Fibroblast of skin of right quadriceps (primary cell): ENCODE data around the gene CCL7.

Experiments
- DNase-seq: peaks from one replicate; pipeline ENCODE4 v3.0.0-alpha.2; 2013

CCL7 gene

DNA sequence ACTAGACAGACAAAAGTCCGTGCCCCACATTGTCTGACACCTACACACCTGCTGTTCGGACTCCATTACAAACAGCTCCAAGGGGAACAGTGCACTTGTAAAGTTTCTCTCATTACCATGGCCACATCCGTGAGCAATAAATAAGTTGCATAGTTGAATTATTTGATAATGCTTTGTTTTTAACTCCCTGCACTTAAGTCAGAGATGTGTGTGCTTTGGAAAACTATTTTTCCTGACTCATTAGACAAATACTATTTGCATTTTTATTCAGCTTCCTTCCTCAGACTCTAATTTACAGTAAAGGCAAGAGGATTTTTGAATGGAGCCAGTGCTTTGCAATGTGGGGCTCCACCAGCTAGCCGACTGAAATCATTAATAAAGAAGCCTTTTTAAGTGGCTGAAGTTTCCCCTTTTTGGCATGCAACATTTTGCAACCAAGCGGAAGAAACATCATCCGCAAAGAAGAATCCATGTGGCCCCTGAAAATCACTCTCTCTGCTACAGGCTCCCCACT lies 21.5 kb upstream of the CCL7 start:
- peak; percentile 76 for DNase-seq

DNA sequence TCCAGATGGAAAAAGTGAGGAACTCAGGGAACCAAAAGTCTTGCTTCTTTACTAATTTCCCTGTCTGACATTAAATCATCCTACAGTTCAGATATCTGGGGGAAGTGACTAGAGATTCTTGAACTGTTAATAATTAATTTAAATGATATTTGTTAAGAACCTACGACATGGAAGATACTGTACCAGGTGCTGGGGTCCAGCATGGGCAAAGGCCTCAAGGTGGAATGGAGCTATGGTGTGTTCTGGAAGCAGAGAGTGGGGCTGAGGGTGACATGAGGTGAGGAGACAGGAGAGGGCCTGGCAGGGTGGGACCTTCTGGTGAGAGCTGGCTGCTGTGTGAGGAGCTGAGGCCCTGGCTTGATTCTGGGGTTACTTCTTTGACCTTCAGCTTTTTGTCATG lies 21.0 kb upstream of the CCL7 start:
- DNase-seq: no peak

GRCh38 chr17:34249478-34249877 lies 20.5 kb upstream of the CCL7 start:
- DNase-seq: no peak

- DNase-seq: no peak
Measured at GRCh38 chr17:34251186-34251585, 18.8 kb upstream of the CCL7 start.

GRCh38 chr17:34252095-34252443 lies 18.0 kb upstream of the CCL7 start:
- DNase-seq: no peak

DNA sequence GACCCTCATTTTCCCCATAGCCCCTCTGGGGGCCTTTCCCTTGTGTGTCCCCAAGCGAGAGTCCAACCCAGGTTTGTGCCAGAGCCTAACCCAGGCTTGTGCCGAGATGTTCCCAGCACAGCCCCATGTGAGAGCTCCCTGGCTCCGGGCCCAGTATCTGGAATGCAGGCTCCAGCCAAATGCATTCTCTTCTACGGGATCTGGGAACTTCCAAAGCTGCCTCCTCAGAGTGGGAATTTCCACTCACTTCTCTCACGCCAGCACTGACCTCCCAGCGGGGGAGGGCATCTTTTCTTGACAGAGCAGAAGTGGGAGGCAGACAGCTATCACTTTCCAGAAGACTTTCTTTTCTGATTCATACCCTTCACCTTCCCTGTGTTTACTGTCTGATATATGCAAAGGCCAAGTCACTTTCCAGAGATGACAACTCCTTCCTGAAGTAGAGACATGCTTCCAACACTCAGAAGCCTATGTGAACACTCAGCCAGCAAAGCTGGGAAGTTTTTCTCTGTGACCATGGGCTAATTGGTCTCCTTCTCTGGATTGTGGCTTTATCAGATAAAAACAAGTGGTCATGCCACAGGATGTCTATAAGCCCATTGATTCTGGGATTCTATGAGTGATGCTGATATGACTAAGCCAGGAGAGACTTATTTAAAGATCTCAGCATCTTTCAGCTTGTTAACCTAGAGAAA lies 17.4 kb upstream of the CCL7 start:
- peak; percentile 90 for DNase-seq

DNA sequence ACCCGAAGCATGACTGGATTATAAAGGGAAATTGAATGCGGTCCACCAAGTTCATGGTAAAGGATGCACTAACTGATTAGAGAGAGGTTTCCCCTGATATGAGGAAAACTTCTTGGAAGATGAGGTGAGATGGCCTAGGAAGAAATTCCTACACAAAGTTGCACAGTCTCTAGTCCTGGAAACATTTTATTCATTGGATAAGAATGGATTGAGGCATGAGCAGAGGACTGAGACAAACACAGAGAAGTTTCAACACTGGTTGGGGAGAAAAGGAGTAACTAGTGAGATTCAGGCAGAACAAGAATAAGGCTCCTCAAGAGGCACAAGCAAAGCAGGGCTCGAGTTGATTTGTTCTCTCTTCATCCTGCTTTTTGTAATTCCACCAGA lies 16.9 kb upstream of the CCL7 start:
- DNase-seq: no peak

DNA sequence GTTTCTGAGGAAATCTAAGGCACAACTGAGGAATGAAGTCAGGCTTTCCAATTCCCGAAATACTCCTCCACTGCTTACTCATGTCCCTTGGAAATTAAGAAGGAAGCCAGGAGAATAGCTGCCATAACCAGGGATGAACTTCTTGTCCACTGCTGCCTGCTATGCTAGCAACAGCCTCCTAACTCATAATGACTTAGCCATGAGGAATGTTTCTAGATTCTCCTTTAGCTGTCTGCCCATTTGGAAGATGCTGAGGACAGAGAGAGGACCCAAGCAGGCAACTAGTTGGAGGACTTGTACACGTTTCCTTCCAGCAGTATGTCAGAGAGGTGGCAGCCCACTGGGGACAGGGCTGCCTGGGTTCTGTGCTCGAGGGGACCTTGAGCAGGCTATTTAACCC lies 15.9 kb upstream of the CCL7 start:
- peak; percentile 90 for DNase-seq

GRCh38 chr17:34254651-34255380 lies 15.2 kb upstream of the CCL7 start, which contains the start of gene CCL2:
TSS of gene CCL2 (plus strand) at chr17:34255285. CDS start at chr17:34255350, 65 bp downstream.
- peak; percentile 76 for DNase-seq

GRCh38 chr17:34255381-34255732 lies 14.7 kb upstream of the CCL7 start:
- peak; percentile 27 for DNase-seq

DNA sequence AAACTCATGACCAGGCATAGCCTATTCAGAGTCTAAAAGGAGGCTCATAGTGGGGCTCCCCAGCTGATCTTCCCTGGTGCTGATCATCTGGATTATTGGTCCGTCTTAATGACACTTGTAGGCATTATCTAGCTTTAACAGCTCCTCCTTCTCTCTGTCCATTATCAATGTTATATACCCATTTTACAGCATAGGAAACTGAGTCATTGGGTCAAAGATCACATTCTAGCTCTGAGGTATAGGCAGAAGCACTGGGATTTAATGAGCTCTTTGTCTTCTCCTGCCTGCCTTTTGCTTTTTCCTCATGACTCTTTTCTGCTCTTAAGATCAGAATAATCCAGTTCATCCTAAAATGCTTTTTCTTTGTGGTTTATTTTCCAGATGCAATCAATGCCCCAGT lies 14.2 kb upstream of the CCL7 start:
- no peak for DNase-seq

DNA sequence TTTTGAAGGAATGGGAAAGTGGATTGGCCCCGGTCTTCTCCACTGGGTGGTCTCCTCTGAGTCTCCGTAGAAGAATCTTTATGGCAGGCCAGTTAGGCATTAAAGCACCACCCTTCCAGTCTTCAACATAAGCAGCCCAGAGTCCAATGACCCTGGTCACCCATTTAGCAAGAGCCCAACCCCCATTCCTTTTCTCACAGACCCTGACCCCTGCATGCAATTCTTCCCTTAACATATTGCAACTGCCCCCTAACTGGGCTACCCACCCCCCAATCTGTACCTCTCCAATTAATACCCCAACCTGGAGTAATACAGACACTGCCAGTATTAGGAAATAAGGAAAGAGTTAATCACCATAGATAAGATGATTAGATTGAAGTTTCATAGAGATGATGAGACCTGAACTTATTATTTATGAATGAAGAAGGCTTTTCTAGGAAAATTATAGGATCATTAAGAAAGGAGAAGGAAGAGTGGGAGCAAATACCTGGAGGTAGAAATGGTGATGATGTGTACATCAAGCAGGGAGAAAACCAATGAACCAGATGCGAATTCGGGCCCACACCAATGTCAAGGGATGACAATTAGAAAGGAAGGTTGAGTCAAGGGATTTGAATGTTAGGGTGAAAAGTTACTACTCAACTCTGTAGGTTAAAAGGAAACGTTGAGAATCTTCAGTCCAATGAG lies 12.6 kb upstream of the CCL7 start:
- no peak for DNase-seq

GRCh38 chr17:34257986-34258326 lies 12.1 kb upstream of the CCL7 start:
- DNase-seq: no peak

GRCh38 chr17:34259146-34259545 lies 10.9 kb upstream of the CCL7 start:
- DNase-seq: peak; percentile 60

- DNase-seq: no peak
Measured at GRCh38 chr17:34260861-34261260, 9.2 kb upstream of the CCL7 start.

GRCh38 chr17:34261568-34262337 lies 8.3 kb upstream of the CCL7 start:
- no peak for DNase-seq

DNA sequence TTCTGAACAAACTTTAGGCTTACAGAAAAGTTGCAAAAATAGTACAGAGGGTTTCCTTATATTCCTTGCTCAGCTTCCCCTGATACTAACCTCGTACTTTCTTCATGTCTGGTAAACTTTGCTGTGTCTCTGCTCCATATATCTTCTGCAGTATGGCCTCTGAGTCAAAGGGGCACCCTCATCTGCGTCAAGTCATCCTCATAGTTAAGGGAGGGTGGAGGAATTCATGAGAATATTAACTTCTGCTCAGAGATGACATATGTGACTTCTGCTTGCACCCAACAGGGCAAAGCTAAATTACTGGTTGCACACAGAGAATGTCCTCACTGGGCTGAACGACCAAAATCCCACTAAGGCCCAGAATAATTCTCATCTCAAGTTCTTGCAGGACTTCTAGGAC lies 4.3 kb upstream of the CCL7 start:
- DNase-seq: no peak

DNA sequence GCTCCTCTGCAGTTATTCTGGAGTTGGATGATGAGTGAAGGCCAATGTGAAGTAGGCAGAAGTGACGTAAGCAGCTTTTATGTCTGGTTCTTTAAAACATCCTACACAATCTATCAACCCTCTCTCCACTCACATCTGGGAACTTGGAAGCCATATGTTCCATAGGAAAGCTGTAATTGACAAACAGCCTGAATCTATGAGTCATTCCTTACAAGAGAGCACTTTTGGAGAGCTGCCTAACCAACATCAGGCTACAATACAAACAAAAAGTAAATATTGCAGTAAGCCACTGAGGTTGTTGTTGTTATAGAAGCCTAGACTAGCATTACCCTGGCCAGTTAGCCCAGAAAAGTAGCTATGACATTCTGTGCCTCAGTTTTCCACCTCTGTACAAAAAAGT lies 5.9 kb downstream of the CCL7 start:
- DNase-seq: peak; percentile 96

- DNase-seq: no peak
Measured at GRCh38 chr17:34276826-34277225, 6.8 kb downstream of the CCL7 start.

- no peak for DNase-seq
Measured at GRCh38 chr17:34283571-34283970, 13.6 kb downstream of the CCL7 start.

- no peak for DNase-seq
Measured at GRCh38 chr17:34285286-34285792, 15.3 kb downstream of the CCL7 start, which contains the start of gene CCL11. TSS of gene CCL11 (plus strand) at chr17:34285742. CDS start at chr17:34285809, 67 bp downstream.

GRCh38 chr17:34287875-34288274 lies 17.9 kb downstream of the CCL7 start:
- no peak for DNase-seq

DNA sequence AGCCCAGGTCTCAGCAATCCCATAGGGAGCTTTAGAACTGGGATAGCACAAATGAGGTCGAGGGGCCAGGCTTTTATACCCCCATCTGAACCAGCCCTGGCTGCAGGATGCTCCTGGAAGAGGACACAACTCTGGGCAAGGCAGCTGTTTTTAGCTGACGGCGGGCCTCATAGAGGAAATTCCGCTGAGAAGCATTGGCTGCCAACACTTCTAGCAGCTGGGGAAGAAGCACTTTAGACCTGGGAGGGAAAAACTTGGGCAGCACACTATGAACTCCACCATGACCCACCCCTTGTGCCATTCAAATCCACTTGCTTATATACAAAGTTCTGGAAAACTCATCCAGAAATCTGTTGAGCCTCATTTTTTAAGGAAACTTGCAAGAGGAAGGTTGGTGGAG lies 20.6 kb downstream of the CCL7 start:
- DNase-seq: no peak
